Activated CD8-positive, alpha-beta T cell treated with anti-CD3 and anti-CD28 coated beads, Interleukin-2, amount 10 ng/mL, durations not matched to agents 7 days and 5 days (primary cell): ENCODE data around the gene SNAP47. TPM values are rescaled to one million over a fixed set of nuclear protein-coding genes. Genes with fewer than 3 reads are reported as not detected.

ENCODE experiments used
- ATAC-seq: fragments of 150-1000 bp; cut with Tn5 transposase; one replicate; pipeline ENCODE4 v1.10.0; 2021; ENCODE audit warnings: moderate library complexity
- CTCF ChIA-PET: fragments of 350-600 bp; sonication (Branson Sonifier 250); formaldehyde crosslinking; loops from one replicate; lab custom pipeline; 2021; ENCODE audit warnings: antibody characterized with exemption; lab: Charles Lee
- POLR2A ChIA-PET: fragments of 350-600 bp; sonication (Branson Sonifier 250); formaldehyde crosslinking; loops from one replicate; lab custom pipeline; 2021; ENCODE audit warnings: antibody characterized with exemption; lab: Charles Lee
- DNase-seq: peaks from one replicate; pipeline ENCODE4 v3.0.0-alpha.2; 2020
- H3K27ac Mint-ChIP-seq: one replicate; pipeline ENCODE4 v1.8.0; 2021; ENCODE audit warnings: mild to moderate bottlenecking, mixed read lengths
- H3K27me3 Mint-ChIP-seq: one replicate; pipeline ENCODE4 v1.8.0; 2021; ENCODE audit warnings: low read depth, mixed read lengths
- H3K36me3 Mint-ChIP-seq: one replicate; pipeline ENCODE4 v1.8.0; 2021; ENCODE audit warnings: low read depth, mixed read lengths
- H3K4me1 Mint-ChIP-seq: one replicate; pipeline ENCODE4 v1.8.0; 2021; ENCODE audit warnings: low read depth, mixed read lengths
- H3K4me3 Mint-ChIP-seq: one replicate; pipeline ENCODE4 v1.8.0; 2021; ENCODE audit warnings: mild to moderate bottlenecking, mixed read lengths
- H3K9me3 Mint-ChIP-seq: one replicate; pipeline ENCODE4 v1.8.0; 2022; ENCODE audit warnings: mixed read lengths; ENCODE audit not compliant: insufficient read depth
- total RNA-seq, 2 experiments: library from RNA; stranded (reverse); gene quantifications; one replicate each; pipeline ENCODE4 v1.2.3, GENCODE V29; 2021

The SNAP47 gene
- total RNA-seq, 2 experiments from 2014 or later, result 20.7 to 25.3 TPM

DNA sequence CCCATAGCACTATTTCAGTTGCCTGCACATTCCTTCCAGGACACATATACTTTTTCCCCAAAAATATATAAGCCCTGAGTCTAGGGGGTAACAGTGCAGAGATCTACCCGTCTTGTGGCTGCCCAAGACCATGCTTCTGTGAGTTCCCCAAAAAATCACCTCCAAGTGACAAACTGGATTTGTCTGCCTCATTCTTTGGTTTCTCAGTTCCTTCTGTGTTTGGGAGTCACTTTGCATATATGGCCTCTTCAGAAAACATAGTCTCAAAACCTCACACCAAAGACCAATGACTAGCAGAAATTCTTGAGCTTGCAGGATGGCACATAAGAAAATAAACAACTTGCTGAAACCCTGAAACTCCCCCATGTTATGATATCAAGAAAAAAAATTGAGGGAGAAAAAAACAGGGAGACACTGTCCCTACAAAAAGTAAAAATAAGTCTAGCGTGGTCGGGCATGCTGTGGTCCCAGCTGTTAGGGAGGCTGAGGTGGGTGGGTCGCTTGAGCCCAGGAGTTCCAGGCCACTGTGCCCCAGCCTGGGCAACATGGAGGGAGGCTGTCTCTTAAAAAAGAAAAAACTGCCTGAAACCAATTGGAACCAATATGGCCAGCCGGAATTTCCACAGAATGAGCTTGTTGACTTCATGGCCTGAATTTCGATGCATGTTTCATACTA lies 8.2 kb upstream of the SNAP47 start:
- H3K27ac Mint-ChIP-seq, result no peak overlapping the region
- peaks cover 6% of the 10 kb centered on the region for H3K9me3 Mint-ChIP-seq
- ChIA-PET CTCF (no interaction called here), POLR2A (no interaction called here)
- peaks cover 8% of the 10 kb centered on the region for H3K36me3 Mint-ChIP-seq
- peaks cover 7% of the 10 kb centered on the region for H3K27me3 Mint-ChIP-seq
- DNase-seq (no peak), ATAC-seq (no peak)
- no peak overlapping the region for H3K4me3 Mint-ChIP-seq
- H3K4me1 Mint-ChIP-seq, result peaks cover 13% of the 10 kb centered on the region

DNA sequence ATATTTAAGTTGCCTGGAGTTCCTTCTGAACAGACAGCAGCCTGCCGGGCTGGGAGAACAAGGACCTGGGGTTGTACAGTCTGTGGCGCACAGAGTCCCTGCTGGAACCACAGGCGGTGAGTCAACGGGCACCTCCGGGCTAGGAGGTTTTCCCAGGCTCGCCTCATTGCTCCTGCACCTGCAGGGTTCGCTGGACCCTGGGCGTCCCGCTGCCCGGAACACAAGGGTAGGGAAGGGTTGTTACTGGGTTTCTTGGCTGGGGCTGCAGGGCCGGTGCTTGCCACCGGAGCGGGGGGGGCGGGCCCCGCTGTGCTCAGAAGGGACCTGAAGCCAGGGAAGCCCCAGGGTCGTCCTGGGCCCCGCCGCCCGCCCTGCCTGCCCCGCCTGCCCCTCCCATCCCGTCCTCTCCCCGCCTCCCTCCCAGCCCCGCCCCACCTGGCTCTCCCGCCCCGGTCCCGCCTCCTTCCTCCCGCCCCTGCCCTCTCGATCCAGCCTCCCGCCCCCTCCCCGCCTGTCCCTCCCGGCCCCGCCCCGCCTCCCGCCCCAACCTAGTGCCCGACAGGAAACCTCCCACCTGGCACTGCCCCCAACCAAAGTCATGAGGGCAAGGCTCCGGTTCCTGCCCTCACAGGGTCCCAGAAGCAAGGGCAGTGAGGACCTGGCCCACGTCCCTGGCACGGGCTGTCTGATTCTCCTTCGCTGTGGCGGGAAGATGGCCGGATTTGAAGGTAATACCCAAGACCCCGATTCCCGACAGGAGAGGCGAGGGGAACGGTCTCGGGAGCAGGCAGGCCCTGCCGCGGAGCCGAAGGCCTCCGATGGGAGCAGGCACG lies 7.0 kb upstream of the SNAP47 start:
- DNase-seq (peak; percentile 70), ATAC-seq (peak; percentile 63)
- Mint-ChIP-seq H3K36me3 (peaks cover 16% of the 10 kb centered on the region), H3K4me3 (peak overlapping the region; percentile 70), H3K4me1 (peaks cover 13% of the 10 kb centered on the region), H3K27ac (peak overlapping the region; percentile 34), H3K27me3 (peaks cover 7% of the 10 kb centered on the region), H3K9me3 (no peaks in the 10 kb centered on the region)
- ChIA-PET CTCF (interaction anchor here (1.6 kb wide), 1 partner anchor 20 kb away, joined by 4 read pairs; no protein-coding TSS in a partner anchor), POLR2A (interaction anchor here (0.9 kb wide), 1 partner anchor 164 kb away, joined by 3 read pairs; no protein-coding TSS in a partner anchor)

GRCh38 chr1:227728892-227729143 lies 6.4 kb upstream of the SNAP47 start:
- ATAC-seq (no peak), DNase-seq (no peak)
- Mint-ChIP-seq H3K27ac (no peak overlapping the region), H3K27me3 (peaks cover 7% of the 10 kb centered on the region), H3K4me3 (peak overlapping the region; percentile 70), H3K9me3 (no peaks in the 10 kb centered on the region), H3K4me1 (peaks cover 18% of the 10 kb centered on the region), H3K36me3 (peaks cover 20% of the 10 kb centered on the region)
- ChIA-PET CTCF (interaction anchor here (1.6 to 2.3 kb wide), 2 partner anchors 19 to 37 kb away, joined by 4 to 6 read pairs; no protein-coding TSS in a partner anchor), POLR2A (interaction anchor here (0.9 kb wide), 1 partner anchor 165 kb away, joined by 3 read pairs; no protein-coding TSS in a partner anchor)

DNA sequence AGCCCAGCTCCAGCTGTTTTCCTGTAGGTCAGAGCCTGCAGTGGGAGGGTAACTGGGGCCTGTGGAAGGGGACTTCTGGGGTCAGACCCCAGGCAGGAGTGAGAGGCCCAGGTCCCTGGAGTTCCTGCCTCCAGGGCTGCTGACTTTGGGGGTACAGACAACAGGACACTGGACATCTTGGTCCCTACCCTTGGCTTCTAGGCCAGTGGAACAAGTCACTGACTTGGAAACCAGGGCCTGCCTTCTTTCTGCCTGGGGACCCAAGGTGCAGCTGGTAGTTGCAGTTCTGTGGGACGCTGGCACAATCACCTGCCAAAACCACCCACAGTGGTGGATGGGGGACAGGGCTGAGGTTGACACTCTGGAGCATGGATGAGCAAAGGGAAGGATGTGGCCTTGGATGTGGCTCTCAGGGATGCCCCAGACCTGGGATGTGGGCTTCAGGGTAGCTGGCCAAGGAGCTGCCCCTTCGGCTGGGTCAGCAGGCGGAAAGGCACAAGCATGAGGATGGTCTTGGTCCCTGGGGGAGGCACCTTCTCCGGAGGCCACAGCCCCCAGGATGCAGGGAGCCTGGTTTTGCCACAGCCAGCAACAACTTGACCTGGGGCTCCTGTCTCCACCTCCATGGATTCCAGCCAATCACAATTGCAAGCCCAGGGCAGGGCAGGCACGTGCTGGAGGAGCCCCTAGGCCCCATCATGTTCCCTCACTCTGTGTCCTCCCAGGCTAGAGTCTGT lies 5.9 kb upstream of the SNAP47 start:
- DNase-seq (no peak), ATAC-seq (no peak)
- H3K4me1 Mint-ChIP-seq, result peaks cover 20% of the 10 kb centered on the region
- H3K36me3 Mint-ChIP-seq, result peaks cover 18% of the 10 kb centered on the region
- H3K27ac Mint-ChIP-seq, result no peak overlapping the region
- CTCF ChIA-PET, result interaction anchor here (1.2 to 2.3 kb wide), 3 partner anchors 19 to 218 kb away, joined by 3 to 6 read pairs (median 4); no protein-coding TSS in a partner anchor
- POLR2A ChIA-PET, result interaction anchor here (0.9 kb wide), 1 partner anchor 165 kb away, joined by 3 read pairs; no protein-coding TSS in a partner anchor
- H3K27me3 Mint-ChIP-seq, result peaks cover 7% of the 10 kb centered on the region
- no peaks in the 10 kb centered on the region for H3K9me3 Mint-ChIP-seq
- H3K4me3 Mint-ChIP-seq, result peak overlapping the region; percentile 70

DNA sequence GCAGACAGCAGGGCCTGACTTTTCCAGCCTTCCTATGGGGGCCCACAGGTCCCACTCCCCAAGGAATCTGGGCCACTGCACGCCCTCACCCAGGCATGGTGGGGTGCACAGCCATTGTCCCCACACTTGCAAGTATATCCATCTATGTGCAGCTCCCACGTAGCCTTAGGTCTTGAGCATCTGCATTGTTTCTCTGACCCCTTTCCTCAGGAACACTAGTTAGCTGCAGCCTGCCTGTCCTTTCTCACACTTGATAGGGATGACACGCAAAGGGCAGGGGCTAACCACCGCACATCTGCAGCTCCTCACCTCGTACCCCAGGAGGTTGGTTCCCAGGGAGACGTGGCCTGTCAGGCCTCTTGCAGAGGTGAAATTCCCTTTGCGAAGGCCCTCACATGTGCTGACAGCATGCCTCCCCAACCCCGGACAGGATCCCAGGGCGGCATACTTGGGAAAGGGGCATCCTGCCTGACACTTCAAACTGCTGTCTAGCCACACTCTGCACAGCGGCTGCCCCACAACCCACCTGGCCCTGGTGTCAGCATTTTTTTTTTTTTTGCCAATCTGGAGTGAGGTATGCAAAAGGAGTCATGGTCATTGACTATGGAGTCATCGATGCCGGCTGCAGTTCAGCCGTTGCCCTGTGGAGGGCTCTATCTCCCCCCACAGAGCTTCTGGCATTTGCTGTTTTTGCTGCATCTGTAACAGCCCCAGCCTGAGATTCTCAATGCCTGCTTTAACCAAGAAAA lies 5.2 kb upstream of the SNAP47 start:
- DNase-seq (peak; percentile 60), ATAC-seq (no peak)
- Mint-ChIP-seq H3K27me3 (peaks cover 7% of the 10 kb centered on the region), H3K36me3 (peaks cover 18% of the 10 kb centered on the region), H3K27ac (no peak overlapping the region), H3K4me1 (peaks cover 24% of the 10 kb centered on the region), H3K4me3 (no peak overlapping the region), H3K9me3 (no peaks in the 10 kb centered on the region)
- ChIA-PET CTCF (interaction anchor here (0.7 to 2.3 kb wide), 6 partner anchors 18 to 1730 kb away, joined by 3 to 6 read pairs (median 3); no protein-coding TSS in a partner anchor), POLR2A (interaction anchor here (1.5 kb wide), 1 partner anchor 166 kb away, joined by 4 read pairs; no protein-coding TSS in a partner anchor)

GRCh38 chr1:227730630-227731151 lies 4.5 kb upstream of the SNAP47 start:
- no peaks in the 10 kb centered on the region for H3K9me3 Mint-ChIP-seq
- ATAC-seq, result no peak
- CTCF ChIA-PET, result interaction anchor here (0.7 to 2.3 kb wide), 5 partner anchors 28 to 1731 kb away, joined by 3 to 6 read pairs (median 3); no protein-coding TSS in a partner anchor
- H3K27me3 Mint-ChIP-seq, result peaks cover 7% of the 10 kb centered on the region
- peaks cover 18% of the 10 kb centered on the region for H3K36me3 Mint-ChIP-seq
- no peak overlapping the region for H3K27ac Mint-ChIP-seq
- DNase-seq, result no peak
- no peak overlapping the region for H3K4me3 Mint-ChIP-seq
- H3K4me1 Mint-ChIP-seq, result peaks cover 26% of the 10 kb centered on the region
- POLR2A ChIA-PET, result interaction anchor here (1.5 kb wide), 1 partner anchor 166 kb away, joined by 4 read pairs; no protein-coding TSS in a partner anchor

DNA sequence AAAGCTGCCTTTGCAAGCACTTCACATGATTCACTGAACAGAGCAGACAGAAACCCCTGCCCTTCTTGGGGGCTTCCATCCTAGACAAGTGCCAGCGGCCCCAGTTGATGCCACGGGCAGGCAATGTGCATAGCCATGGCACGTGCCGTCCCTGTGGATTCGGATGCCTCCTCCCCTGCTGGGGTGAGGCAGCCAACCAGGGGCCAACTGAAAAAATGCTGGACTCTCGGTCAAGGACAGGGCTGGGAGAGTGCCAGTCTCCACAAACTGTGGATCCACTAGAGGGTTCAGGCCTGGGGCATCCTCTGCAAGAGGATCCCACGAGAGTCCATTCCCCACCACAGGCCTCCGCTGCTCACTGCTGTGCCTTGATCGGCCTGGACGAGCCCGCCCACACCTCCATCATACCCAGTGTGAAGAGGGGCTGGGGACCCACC lies 4.0 kb upstream of the SNAP47 start:
- H3K9me3 Mint-ChIP-seq, result no peaks in the 10 kb centered on the region
- no peak overlapping the region for H3K27ac Mint-ChIP-seq
- H3K36me3 Mint-ChIP-seq, result peaks cover 18% of the 10 kb centered on the region
- ATAC-seq (no peak), DNase-seq (no peak)
- peaks cover 7% of the 10 kb centered on the region for H3K27me3 Mint-ChIP-seq
- CTCF ChIA-PET, result interaction anchor here (0.8 to 2.3 kb wide), 3 partner anchors 27 to 1731 kb away, joined by 3 to 6 read pairs (median 3); no protein-coding TSS in a partner anchor
- POLR2A ChIA-PET, result interaction anchor here (1.5 kb wide), 1 partner anchor 167 kb away, joined by 4 read pairs; no protein-coding TSS in a partner anchor
- no peak overlapping the region for H3K4me3 Mint-ChIP-seq
- H3K4me1 Mint-ChIP-seq, result peaks cover 32% of the 10 kb centered on the region

GRCh38 chr1:227731696-227732585 lies 3.3 kb upstream of the SNAP47 start:
- H3K27me3 Mint-ChIP-seq, result peaks cover 3% of the 10 kb centered on the region
- H3K4me3 Mint-ChIP-seq, result no peak overlapping the region
- H3K36me3 Mint-ChIP-seq, result peaks cover 18% of the 10 kb centered on the region
- ATAC-seq (no peak), DNase-seq (no peak)
- ChIA-PET CTCF (no interaction called here), POLR2A (no interaction called here)
- H3K4me1 Mint-ChIP-seq, result peaks cover 36% of the 10 kb centered on the region
- no peak overlapping the region for H3K27ac Mint-ChIP-seq
- H3K9me3 Mint-ChIP-seq, result no peaks in the 10 kb centered on the region

DNA sequence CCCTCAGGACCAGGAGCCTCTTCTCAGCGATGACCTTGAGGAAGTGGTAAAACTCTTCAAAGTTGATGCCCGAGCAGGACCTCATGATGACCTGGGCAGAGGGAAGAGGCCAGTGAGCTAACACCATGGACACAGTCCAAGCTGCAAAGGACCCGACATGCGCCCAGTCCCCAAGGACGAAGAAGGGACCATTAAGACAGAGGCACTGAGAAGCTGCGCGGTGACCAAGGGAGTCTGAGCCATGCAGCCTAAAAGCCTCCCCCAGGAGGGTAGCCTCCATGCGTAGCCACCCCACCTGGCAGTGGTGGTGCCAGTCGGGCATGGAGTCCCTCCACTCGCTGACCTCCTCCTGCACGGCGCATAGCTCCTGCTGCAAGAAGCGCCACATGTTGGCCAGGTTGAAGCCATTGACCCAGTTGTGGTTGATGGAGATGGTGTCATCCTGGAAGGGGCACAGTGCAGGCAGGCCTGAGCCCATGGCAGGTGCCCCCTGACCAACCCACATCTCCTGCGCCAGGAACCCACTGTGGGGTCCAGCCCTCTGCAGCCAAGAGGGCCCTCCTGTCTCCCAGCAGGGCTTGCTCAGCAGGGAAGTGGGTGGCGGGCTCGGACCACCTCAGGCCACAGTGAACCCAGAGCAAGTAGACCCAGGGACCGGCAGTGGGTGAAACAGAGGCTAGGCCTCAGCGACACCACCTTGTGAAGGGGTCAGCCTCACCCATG lies 2.5 kb upstream of the SNAP47 start:
- H3K4me1 Mint-ChIP-seq, result peaks cover 37% of the 10 kb centered on the region
- CTCF ChIA-PET, result no interaction called here
- no peak overlapping the region for H3K4me3 Mint-ChIP-seq
- H3K9me3 Mint-ChIP-seq, result no peaks in the 10 kb centered on the region
- peaks cover 2% of the 10 kb centered on the region for H3K27me3 Mint-ChIP-seq
- H3K36me3 Mint-ChIP-seq, result peaks cover 18% of the 10 kb centered on the region
- POLR2A ChIA-PET, result no interaction called here
- ATAC-seq, result no peak
- H3K27ac Mint-ChIP-seq, result no peak overlapping the region
- DNase-seq, result no peak
